Caki2 (cell line): ENCODE results near the gene SREBF1. TPM values are rescaled to one million over a fixed set of nuclear protein-coding genes. Genes with fewer than 3 reads are reported as not detected.
"Not testable (repeated sequence)": the region's sequence is repeated elsewhere in the genome, so short reads cannot be mapped to it uniquely, and the experiment has no call there.

Source experiments
- DNase-seq: peaks from one replicate; pipeline ENCODE4 v3.0.0-alpha.2; 2015; ENCODE audit warnings: low read depth
- in situ Hi-C: cut with HindIII; loops from 2 replicates; pipeline ENCODE4 v1.10.0; 2016; ENCODE audit warnings: low sequenced_read_pairs, low pct_unique_long_range_greater_than_20kb, mixed read lengths
- total RNA-seq: library from RNA; depleted of rRNA; stranded (reverse); fragments of >200 nt; shearing (Covaris generic); gene quantifications from 2 replicates; pipeline ENCODE4 v1.2.3, GENCODE V29; 2014; ENCODE audit warnings: low replicate concordance

SREBF1 gene
- total RNA-seq, 1 experiment from 2014 or later: 33.9 TPM

DNA sequence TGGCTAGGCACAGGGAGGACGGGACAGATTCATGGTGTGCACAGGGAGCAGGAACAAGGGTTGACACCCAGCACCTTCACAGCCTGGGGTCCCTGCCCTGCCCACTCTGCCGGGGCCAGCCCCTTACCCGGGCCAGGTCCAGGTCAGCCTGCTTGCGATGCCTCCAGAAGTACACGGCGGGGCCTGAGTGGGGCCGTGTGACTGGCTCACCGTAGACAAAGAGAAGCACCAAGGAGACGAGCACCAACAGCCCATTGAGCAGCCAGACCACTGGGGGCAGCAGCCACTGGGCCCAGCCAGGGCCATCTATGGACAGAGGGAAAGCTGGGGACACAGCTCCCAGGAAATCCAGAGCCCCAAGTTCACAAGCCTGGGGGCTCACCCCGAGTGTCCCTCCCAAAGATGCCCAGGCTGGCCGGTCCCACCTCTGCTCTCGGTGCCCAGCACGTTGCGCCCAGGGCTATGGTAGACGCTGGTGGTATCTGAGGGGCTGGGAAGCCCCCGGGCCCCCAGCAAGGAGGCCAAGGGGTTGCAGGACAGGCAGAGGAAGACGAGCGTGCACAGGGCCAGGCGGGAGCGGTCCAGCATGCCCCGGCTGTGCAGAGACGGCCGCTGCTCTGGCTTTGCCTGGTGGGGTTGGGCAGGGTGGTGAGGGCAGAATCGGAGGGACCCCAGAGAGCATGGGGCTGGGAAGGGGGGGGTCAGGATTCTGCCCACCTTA lies 19.8 kb downstream of the SREBF1 start:
- no peak for DNase-seq
- in situ Hi-C loops: no loop called here

DNA sequence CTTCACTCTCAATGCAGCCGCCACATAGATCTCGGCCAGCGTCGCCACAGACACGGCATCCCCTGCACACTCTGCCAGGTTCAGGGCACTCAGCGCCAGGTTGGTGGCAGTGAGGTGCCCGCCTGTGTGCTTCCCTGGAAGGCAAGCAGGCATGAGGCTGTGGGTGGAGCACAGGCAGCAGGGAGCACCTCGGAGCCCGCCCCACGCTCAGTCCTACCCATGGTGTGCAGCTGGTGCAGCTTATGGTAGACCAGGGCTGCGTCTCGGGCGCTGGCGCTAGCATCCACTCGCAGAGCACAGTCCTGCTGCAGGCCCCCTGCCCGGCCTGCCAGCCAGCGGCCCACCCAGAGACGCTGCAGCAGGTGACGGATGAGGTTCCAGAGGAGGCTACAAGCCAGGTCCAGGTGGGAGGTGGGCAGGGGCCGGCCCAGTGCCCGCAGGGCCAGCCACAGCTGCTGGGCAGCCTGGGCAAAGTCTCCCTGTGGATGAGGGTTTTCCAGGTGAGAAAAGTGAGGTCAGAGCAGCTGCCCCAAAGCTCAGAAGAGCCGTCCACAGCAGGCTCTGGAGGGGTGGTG lies 20.5 kb downstream of the SREBF1 start:
- in situ Hi-C loops: no loop called here
- DNase-seq: no peak

DNA sequence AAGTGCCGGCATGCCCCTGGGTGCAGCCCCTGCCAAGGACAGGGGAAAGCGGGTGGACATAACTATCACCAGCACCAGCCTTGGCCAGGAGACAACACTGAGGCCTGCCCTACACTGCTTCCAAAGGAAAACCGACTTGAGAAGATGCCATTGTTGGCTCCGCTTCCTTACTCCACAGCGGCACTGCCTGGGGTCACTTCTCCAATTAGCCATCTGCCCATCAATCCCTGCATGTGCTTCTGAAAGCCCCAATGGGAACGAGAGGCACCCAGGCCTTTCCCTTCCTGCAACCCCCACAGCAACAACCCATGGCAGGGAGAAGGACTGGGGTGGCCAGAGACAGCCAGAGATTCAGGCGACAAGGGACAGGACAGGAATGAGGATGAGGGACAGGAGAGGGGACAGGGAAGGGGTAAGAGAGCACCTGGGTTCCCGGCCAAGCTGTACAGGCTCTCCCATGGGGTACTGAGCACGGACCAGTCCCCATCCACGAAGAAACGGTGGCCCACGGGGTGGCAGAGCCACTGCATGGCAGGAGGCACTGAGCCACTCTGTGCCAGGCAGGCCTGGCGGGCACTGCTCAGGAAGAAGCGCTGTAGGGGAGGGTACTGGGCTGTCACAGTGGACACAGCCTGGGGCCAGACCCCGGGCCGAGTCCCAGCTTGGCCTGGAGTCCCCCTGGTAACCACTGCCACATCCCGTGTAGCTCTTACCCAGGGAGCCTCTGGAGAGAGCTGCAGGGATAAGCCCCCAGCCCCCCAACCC lies 21.2 kb downstream of the SREBF1 start:
- no peak for DNase-seq
- in situ Hi-C loops: no loop called here

GRCh38 chr17:17815062-17815406 lies 21.8 kb downstream of the SREBF1 start:
- in situ Hi-C loops: no loop called here
- DNase-seq: peak; percentile 41

GRCh38 chr17:17814162-17815061 lies 22.4 kb downstream of the SREBF1 start:
- in situ Hi-C loops: no loop called here

GRCh38 chr17:17813725-17814095 lies 23.1 kb downstream of the SREBF1 start:
- in situ Hi-C loops: no loop called here
- no peak for DNase-seq

More at GRCh38 chr17:17814162-17815061, 22.4 kb downstream of the SREBF1 start:
- DNase-seq: no peak

- DNase-seq: no peak
- in situ Hi-C loops: no loop called here
These were observed 23.6 kb downstream of the SREBF1 start for GRCh38 chr17:17813055-17813724.

GRCh38 chr17:17812211-17813054 lies 24.4 kb downstream of the SREBF1 start:
- in situ Hi-C loops: no loop called here
- peak; percentile 46 for DNase-seq

DNA sequence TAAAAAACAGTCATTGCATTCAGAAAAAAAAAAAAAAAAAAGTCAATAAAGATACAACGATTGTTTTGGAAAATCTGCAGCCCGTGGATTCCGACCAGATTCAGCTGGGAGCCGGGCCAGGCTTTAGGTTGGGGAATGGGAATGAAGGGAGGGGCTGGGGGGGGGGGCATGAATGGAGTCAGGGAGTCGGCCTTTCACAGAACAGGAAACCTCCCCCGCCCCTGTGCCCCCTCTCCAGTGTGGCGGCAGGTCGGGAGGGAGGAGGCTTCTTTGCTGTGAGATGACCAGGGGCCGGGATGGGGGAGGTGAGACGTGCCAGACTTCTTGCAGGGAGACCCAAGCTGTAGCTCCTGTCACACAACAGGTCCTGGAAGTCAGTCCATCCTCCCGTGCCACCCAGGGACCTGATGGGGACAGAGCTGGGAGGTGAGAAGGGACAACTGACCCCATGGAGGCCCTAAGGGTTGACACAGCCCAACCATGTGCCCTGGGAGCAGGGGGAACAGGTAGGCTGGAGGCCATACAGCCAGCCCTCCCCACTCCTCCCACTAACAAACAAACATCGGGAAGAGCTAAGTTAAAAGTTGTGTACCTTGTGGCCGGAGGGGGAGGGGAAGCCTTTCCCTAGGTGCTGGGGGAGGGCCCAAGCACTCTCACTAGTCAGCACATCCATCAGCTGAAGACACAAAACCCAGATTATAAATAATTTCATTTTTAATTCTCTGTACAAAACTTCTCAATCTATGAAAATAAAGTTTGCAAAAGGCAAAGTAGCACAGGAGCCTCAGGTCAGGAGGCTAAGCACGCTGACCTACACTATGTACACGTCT lies 25.2 kb downstream of the SREBF1 start:
- in situ Hi-C loops: no loop called here
- DNase-seq: no peak

GRCh38 chr17:17810895-17811248 lies 25.9 kb downstream of the SREBF1 start:
- in situ Hi-C loops: no loop called here
- no peak for DNase-seq

DNA sequence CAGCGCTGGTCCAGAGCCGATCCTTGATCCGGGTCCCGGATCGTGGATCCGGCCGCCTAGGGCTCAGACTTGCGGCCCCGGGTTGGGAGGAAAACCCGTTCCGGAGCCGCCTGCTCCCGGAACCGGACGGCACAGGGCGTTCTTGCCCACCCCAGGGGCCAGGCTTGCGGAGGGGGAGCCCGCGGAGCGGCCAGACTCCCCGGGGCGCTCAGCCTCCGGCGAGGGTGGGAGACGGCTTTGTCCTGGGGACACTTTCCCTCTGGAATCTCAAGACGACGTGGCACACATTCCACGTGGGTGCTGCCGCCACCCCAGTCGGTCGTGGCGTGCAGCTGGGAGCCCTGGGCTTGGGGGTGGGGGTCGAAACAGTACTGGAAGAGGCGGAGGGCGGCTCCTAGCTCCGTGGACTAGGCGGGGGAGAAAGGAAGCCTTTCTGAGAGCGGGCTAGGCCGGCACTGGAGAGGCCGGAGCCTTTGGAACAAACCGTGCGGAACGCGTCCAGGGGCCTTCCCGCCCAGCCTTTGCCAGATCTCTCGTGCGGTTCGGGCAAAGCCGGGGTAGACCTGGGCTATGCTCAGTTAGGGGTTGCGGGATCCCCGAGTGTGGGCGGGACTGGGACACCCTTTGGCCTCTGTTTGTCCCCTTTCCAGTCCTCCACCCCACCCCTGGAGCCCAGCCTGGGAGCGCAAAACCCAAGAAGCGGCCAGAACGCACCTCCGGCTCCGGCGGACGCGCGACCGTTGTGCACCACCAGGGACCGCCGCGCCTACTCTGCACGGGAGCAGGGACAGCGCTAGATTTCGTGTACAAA lies 26.5 kb downstream of the SREBF1 start:
- no peak for DNase-seq
- in situ Hi-C loops: no loop called here

- DNase-seq: no peak
These were observed 27.2 kb downstream of the SREBF1 start for GRCh38 chr17:17809531-17810083.

DNA sequence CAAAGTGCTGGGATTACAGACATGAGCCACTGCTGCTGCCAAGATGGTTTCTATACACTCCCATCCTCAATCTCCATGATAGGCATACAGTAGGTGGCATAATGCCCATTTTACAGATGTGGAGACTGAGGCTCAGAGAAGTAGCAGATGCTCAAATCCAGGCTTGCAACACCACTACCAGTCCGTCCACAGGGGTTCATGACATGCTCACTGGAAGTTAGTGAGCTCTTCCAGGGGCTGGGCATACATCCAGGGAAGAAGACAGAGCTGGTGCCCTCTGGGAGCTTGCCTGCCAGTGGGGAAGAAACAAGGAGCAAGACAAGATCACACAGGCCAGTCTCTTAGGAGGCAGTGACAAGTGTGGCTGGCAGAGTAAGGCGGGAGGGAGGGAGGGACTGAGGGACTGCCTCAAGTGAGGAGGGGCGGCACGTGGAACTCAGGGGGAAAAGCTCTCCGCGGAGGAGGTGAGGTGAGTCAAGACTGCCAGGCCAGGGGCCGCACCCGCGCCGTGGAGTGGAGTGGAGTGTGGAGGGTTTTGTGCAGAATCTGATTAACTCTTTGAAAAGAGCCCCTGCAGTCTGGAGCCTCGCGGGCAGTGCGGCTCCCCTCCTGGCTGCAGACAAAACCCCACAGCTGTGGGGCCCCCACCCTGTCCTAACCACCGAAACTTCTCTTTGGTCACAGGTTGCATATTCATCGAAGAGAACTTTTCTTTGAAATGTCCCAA lies 27.9 kb downstream of the SREBF1 start:
- in situ Hi-C loops: no loop called here
- no peak for DNase-seq

More at GRCh38 chr17:17809531-17810083, 27.2 kb downstream of the SREBF1 start:
- in situ Hi-C loops: no loop called here

DNA sequence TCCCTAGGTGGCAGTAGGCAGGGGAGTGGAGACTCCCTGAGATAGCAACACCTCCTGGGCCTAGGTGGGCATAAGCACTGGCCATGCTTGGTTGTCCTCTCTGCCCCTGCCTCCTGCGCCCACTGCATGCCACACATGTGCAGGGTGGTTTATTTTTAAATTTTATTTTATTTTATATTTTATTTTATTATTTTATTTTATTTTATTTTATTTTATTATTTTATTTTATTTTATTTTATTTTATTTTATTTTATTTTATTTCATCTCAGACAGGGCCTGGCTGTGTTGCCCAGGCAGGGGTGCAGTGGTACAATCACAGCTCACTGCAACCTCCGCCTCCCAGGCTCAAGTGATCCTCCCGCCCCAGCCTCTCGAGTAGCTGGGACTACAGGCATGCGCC lies 28.6 kb downstream of the SREBF1 start:
- in situ Hi-C loops, DNase-seq: not testable (repeated sequence)

- in situ Hi-C loops: no loop called here
- DNase-seq: no peak
These were observed 29.3 kb downstream of the SREBF1 start for GRCh38 chr17:17807440-17807839.
